GM18907 (cell line): Measurements from ENCODE around the gene PGR.
"Not testable (repeated sequence)": the region's sequence is repeated elsewhere in the genome, so short reads cannot be mapped to it uniquely, and the experiment has no call there.

Experiments used
- ATAC-seq: cut with Tn5 transposase; IDR thresholded peaks from one replicate; pipeline ENCODE4 v1.9.1; 2021; ENCODE audit warnings: mild to moderate bottlenecking, moderate library complexity; ENCODE audit not compliant: unreplicated experiment

PGR gene

GRCh38 chr11:101013702-101014101 is 115.9 kb downstream of the PGR start:
- ATAC-seq: not testable (repeated sequence)

DNA sequence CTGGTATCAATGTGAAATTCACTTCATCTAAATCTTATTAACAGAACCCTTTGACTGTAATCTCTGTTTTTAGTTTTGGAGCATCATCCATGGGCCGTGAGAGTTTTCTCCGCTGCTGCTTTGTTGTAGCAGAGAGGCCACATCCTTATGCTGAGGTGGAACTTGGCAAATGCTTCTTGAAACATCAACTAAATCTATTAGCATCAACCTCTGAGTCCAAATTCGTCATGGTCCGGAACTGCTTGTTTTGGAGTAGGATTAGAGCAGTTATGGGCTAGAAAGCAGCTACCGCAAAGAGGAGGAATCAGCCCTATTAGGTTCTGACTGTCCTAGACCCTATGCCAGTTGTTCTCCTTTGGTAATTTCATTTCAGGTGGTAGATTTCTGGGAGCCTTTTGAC is 117.7 kb downstream of the PGR start:
- no peak for ATAC-seq

GRCh38 chr11:101010899-101011298 is 118.7 kb downstream of the PGR start:
- no peak for ATAC-seq

- ATAC-seq: no peak
These were observed 119.9 kb downstream of the PGR start for GRCh38 chr11:101009690-101010055.

DNA sequence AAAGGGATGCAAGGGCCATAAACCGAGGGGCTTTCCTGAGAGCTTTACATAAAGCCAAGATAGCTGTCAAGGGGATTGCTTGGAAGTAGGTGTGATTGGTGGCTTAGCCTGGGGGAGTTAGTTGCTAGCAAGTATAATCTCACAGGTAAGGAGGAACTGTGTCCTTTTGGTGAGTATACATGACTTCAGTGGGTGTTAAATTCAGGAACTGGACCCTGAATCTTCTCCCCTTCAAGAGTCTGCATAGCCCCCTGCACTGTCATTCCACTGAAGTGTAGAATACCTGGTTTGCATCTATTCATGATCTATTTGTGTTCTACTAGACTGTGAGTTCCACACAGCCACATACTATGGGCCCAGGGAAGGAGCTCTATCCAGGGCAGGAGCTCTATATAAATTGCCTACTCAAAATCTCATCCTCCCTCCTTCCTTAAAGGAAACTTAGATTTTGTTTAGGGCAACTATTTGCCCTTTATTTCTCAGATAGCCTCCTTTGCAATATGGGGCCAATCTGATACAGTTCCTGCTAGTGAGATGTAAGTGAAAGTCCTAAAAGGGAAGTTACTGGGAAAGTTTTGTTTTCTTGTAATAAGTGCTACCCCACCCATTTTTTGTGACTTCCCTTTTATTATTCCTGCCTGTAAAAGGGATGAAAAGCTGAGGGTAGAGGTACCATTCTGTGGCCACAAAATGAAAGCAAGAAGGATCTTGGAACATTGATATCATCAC is 120.5 kb downstream of the PGR start:
- no peak for ATAC-seq

GRCh38 chr11:101003468-101003867 is 126.1 kb downstream of the PGR start:
- ATAC-seq: peak; percentile 67

GRCh38 chr11:100999756-101000155 is 129.9 kb downstream of the PGR start:
- ATAC-seq: no peak

DNA sequence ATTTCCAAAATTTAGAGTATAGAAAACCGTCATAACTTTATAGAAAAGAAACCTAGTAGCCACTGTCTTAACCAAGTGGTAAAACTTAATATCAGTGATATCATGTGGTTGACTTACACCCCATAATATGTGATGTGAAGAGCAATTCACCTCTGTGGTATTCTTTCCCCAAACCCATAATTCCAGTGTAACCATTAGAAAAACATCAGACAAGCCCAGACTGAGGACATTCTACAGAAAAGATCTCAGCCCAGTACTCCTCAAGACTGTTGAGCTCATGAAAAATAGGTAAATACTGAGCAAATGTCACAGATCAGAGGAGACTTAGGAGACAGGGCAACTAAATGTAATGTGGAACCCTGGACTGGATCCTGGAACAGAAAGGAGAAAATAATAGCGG is 134.6 kb downstream of the PGR start:
- no peak for ATAC-seq

- ATAC-seq: no peak
These were observed 138.1 kb downstream of the PGR start for GRCh38 chr11:100991541-100991940.

- no peak for ATAC-seq
These were observed 138.7 kb downstream of the PGR start for GRCh38 chr11:100990931-100991330.

DNA sequence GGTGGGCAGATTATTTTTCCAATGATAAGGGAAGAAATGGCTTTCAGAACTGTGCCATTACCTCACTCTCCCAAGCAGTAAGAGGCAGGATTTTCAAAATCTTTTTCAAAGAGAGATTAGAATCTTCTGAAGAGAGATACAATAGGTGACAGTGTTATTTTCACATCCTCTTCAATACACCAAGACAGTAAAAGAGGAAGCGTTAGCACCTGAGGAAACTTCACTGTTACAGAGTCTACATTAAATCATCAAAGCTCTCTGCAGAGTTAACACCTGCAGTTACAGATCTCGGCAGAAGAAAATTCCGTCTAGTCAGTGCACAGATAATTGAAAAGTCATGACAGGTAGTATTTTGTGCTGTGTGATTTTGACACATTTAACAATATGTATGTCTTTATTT is 144.9 kb downstream of the PGR start:
- peak; percentile 70 for ATAC-seq

- ATAC-seq: no peak
These were observed 148.3 kb downstream of the PGR start for GRCh38 chr11:100981196-100981824.

DNA sequence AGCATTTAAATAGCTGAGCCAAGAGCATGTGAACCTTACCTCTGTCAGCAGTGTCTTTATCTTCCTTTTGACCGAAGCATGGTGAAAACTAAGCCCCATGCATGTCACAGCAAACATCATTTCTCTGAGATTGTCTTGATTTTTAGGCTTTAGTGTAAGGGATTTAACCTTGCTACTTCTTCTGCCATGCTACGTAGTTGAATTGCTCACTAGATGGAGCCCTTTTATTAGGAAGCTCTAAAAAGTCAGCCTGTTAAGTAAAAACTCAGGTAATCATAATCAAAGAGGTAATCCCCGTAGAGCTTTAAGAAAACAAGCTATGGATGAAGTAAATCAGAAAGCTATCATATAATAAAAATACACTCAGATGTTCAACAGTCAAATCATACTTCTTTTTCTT is 149.5 kb downstream of the PGR start:
- ATAC-seq: no peak
